H9 (cell line): ENCODE results near the gene SP4. TPM values are rescaled to one million over a fixed set of nuclear protein-coding genes. Genes with fewer than 3 reads are reported as not detected.

Experiments
- DNase-seq: peaks from one replicate; pipeline ENCODE4 v3.0.0-alpha.2; 2017
- H2AFZ ChIP-seq: one replicate; pipeline ENCODE4 v1.6.1; 2013; ENCODE audit warnings: mild to moderate bottlenecking, low read length, control low read depth, moderate library complexity
- H2AK5ac ChIP-seq: 2 replicates; pipeline ENCODE4 v1.6.1; 2013; ENCODE audit warnings: low read length, control low read depth, mixed read lengths; ENCODE audit not compliant: insufficient read length
- H2BK120ac ChIP-seq: one replicate; pipeline ENCODE4 v1.6.1; 2013; ENCODE audit warnings: low read depth, mild to moderate bottlenecking, low read length, control low read depth, inconsistent platforms; ENCODE audit not compliant: poor library complexity, severe bottlenecking
- H2BK12ac ChIP-seq: 2 replicates; pipeline ENCODE4 v1.6.1; 2013; ENCODE audit warnings: low read length, control low read depth, mixed read lengths, low read depth; ENCODE audit not compliant: insufficient read length
- H2BK15ac ChIP-seq: 2 replicates; pipeline ENCODE4 v1.6.1; 2013; ENCODE audit warnings: low read depth, low read length, control low read depth
- H2BK20ac ChIP-seq: one replicate; pipeline ENCODE4 v1.6.1; 2013; ENCODE audit warnings: low read depth, mild to moderate bottlenecking, low read length, control low read depth, inconsistent platforms; ENCODE audit not compliant: poor library complexity, severe bottlenecking
- H2BK5ac ChIP-seq: 2 replicates; pipeline ENCODE4 v1.6.1; 2013; ENCODE audit warnings: low read length, control low read depth, mixed read lengths; ENCODE audit not compliant: insufficient read length
- H3K14ac ChIP-seq: 2 replicates; pipeline ENCODE4 v1.6.1; 2013; ENCODE audit warnings: low read length, control low read depth; ENCODE audit not compliant: insufficient read depth
- H3K18ac ChIP-seq: 2 replicates; pipeline ENCODE4 v1.6.1; 2013; ENCODE audit warnings: low read depth, mild to moderate bottlenecking, mixed read lengths, low read length, control low read depth; ENCODE audit not compliant: insufficient read length
- H3K23ac ChIP-seq: 2 replicates; pipeline ENCODE4 v1.6.1; 2013; ENCODE audit warnings: low read length, control low read depth, mixed read lengths, low read depth; ENCODE audit not compliant: insufficient read length
- H3K23me2 ChIP-seq: 2 replicates; pipeline ENCODE4 v1.6.1; 2013; ENCODE audit warnings: low read depth, mild to moderate bottlenecking, mixed read lengths, low read length, control low read depth; ENCODE audit not compliant: insufficient read length, poor library complexity, severe bottlenecking
- H3K27ac ChIP-seq: 2 replicates; pipeline ENCODE4 v1.5.1; 2013; ENCODE audit warnings: low read length, control low read depth, mixed read lengths, low read depth; ENCODE audit not compliant: insufficient read length
- H3K27me3 ChIP-seq: 2 replicates; pipeline ENCODE4 v1.6.1; 2013; ENCODE audit warnings: low read length, control low read depth, inconsistent platforms; ENCODE audit not compliant: insufficient read depth
- H3K4ac ChIP-seq: 2 replicates; pipeline ENCODE4 v1.6.1; 2013; ENCODE audit warnings: low read depth, mild to moderate bottlenecking, control low read depth, inconsistent platforms, low read length, moderate library complexity
- H3K4me1 ChIP-seq: 2 replicates; pipeline ENCODE4 v1.6.1; 2013; ENCODE audit warnings: low read length, control low read depth, inconsistent platforms; ENCODE audit not compliant: insufficient read depth
- H3K4me2 ChIP-seq: 2 replicates; pipeline ENCODE4 v1.6.1; 2013; ENCODE audit warnings: low read length, control low read depth, mixed read lengths; ENCODE audit not compliant: insufficient read length, insufficient read depth
- H3K56ac ChIP-seq: 2 replicates; pipeline ENCODE4 v1.6.1; 2013; ENCODE audit warnings: low read depth, mild to moderate bottlenecking, mixed read lengths, low read length, control low read depth; ENCODE audit not compliant: insufficient read length
- H3K79me1 ChIP-seq: 2 replicates; pipeline ENCODE4 v1.6.1; 2013; ENCODE audit warnings: low read depth, mild to moderate bottlenecking, moderate library complexity, low read length, control low read depth, inconsistent platforms; ENCODE audit not compliant: insufficient read depth, poor library complexity, severe bottlenecking
- H3K79me2 ChIP-seq: 2 replicates; pipeline ENCODE4 v1.6.1; 2013; ENCODE audit warnings: low read length, control low read depth, inconsistent platforms; ENCODE audit not compliant: insufficient read depth
- H3K9ac ChIP-seq: 2 replicates; pipeline ENCODE4 v1.6.1; 2013; ENCODE audit warnings: low read length, control low read depth, mixed read lengths; ENCODE audit not compliant: insufficient read length; ENCODE audit errors: extremely low read depth
- H3K9me3 ChIP-seq: one replicate; pipeline ENCODE4 v1.6.1; 2013; ENCODE audit warnings: low read depth, low read length, inconsistent platforms; ENCODE audit not compliant: control insufficient read depth
- H3T11ph ChIP-seq: one replicate; pipeline ENCODE4 v1.6.1; 2013; ENCODE audit warnings: mild to moderate bottlenecking, low read length, control low read depth, inconsistent platforms
- H4K20me1 ChIP-seq: one replicate; pipeline ENCODE4 v1.6.1; 2013; ENCODE audit not compliant: control insufficient read depth, insufficient read length, insufficient read depth
- H4K5ac ChIP-seq: 2 replicates; pipeline ENCODE4 v1.6.1; 2013; ENCODE audit warnings: low read depth, mild to moderate bottlenecking, mixed read lengths, low read length, control low read depth; ENCODE audit not compliant: insufficient read length
- H4K8ac ChIP-seq: replicated peaks from 2 replicates; pipeline ENCODE4 v1.6.1; 2013; ENCODE audit warnings: low read length, control low read depth, mixed read lengths, low read depth; ENCODE audit not compliant: insufficient read length
- H4K91ac ChIP-seq: 2 replicates; pipeline ENCODE4 v1.6.1; 2013; ENCODE audit warnings: low read depth, mild to moderate bottlenecking, moderate library complexity, mixed read lengths, low read length, control low read depth; ENCODE audit not compliant: insufficient read length
- H3K27ac Mint-ChIP-seq, 3 experiments: 2 replicates in 2 of 3; 3 replicates in 1 of 3; pipeline ENCODE4 v1.8.0; 2020 to 2021; ENCODE audit warnings: mixed read lengths in 3 of 3, mild to moderate bottlenecking in 1 of 3, moderate library complexity in 1 of 3
- H3K27me3 Mint-ChIP-seq: 2 replicates; pipeline ENCODE4 v1.8.0; 2021; ENCODE audit warnings: low read depth, mild to moderate bottlenecking, moderate library complexity, mixed read lengths
- H3K36me3 Mint-ChIP-seq, 3 experiments: 2 replicates in 2 of 3; 3 replicates in 1 of 3; pipeline ENCODE4 v1.8.0; 2020 to 2021; ENCODE audit warnings: low read depth in 3 of 3, mixed read lengths in 3 of 3; ENCODE audit not compliant: insufficient read depth in 1 of 3
- H3K4me1 Mint-ChIP-seq, 2 experiments: 2 replicates each; pipeline ENCODE4 v1.8.0; 2020; ENCODE audit warnings: mixed read lengths in 2 of 2
- H3K4me3 Mint-ChIP-seq, 2 experiments: 2 replicates in 1 of 2; 3 replicates in 1 of 2; pipeline ENCODE4 v1.8.0; 2020 to 2021; ENCODE audit warnings: mild to moderate bottlenecking in 2 of 2, mixed read lengths in 2 of 2, moderate library complexity in 1 of 2
- H3K9me3 Mint-ChIP-seq, 2 experiments: 2 replicates in 1 of 2; 3 replicates in 1 of 2; pipeline ENCODE4 v1.8.0; 2020; ENCODE audit warnings: mild to moderate bottlenecking in 2 of 2, mixed read lengths in 2 of 2, moderate library complexity in 1 of 2
- CTCF ChIP-seq: fragments of 200-600 bp; sonication (generic); conservative IDR thresholded peaks from 3 replicates; pipeline ENCODE4 v1.8.0; 2021; ENCODE audit warnings: antibody characterized with exemption, mild to moderate bottlenecking
- WGBS: extraction: QIAGEN DNeasy Blood & Tissue Kit; methylation state at CpG from one replicate; pipeline ENCODE4 v1.1.7; 2013; ENCODE audit warnings: missing lambda C conversion rate, low lambda C conversion rate, mixed read lengths; ENCODE audit not compliant: insufficient read length; ENCODE audit errors: extremely low coverage; 5-methylcytosine and 5-hydroxymethylcytosine counted together
- total RNA-seq: library from RNA; stranded (reverse); gene quantifications from 2 replicates; pipeline ENCODE4 v1.2.1, GENCODE V29; 2021

SP4 gene
- total RNA-seq, 1 experiment from 2014 or later = 19.4 TPM

DNA sequence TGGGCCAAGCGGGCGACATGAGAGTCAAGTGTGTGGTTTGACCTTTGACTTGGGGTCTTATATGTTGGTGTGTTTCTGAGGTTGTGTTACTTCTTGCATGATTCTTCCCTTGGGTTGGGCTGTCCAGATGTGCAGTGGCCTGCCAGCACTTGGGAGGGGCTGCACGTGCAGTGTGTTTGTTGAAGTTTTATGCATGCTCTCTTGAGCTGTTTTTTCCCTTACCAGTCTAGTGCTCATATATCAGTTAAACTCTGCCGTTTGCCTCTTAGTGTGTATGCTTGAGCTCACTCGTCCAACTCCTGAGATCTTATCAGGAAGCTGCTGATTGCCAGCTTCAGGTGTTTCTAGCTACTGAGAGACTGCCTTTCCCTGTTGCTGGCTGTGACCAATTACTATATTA lies 23.1 kb downstream of the SP4 start:
- peaks cover 6 to 10% of the 10 kb centered on the region in 2 experiments; a peak in 3 of 4 replicates for H3K4me1 Mint-ChIP-seq
- H3K36me3 Mint-ChIP-seq = peaks cover 77 to 85% (median 78%) of the 10 kb centered on the region in 3 experiments
- H4K5ac ChIP-seq = no peak overlapping the region
- H3K79me2 ChIP-seq = no peaks in the 10 kb centered on the region; the same call in 1 of the 2 replicates
- TF ChIP-seq CTCF = no peak
- no peak overlapping the region for H3K14ac ChIP-seq
- H3K4me3 Mint-ChIP-seq = no peak overlapping the region
- H3K56ac ChIP-seq = no peak overlapping the region
- H3K27me3 ChIP-seq = no peaks in the 10 kb centered on the region
- H4K91ac ChIP-seq = no peak overlapping the region
- H3K9me3 ChIP-seq = peaks cover 41% of the 10 kb centered on the region
- H3K27me3 Mint-ChIP-seq = no peaks in the 10 kb centered on the region
- no peak overlapping the region for H2BK20ac ChIP-seq
- H2BK12ac ChIP-seq = no peak overlapping the region
- no peaks in the 10 kb centered on the region for H4K20me1 ChIP-seq
- no peak for DNase-seq
- H3K9me3 Mint-ChIP-seq = peaks cover 50 to 69% of the 10 kb centered on the region in 2 experiments
- H3K79me1 ChIP-seq = peaks cover 10% of the 10 kb centered on the region
- H2AK5ac ChIP-seq = no peak overlapping the region
- no peak overlapping the region for H3K18ac ChIP-seq
- H3K4ac ChIP-seq = no peak overlapping the region
- WGBS = no CpG with 5 or more reads among the region's 5 CpGs
- no peak overlapping the region for H3K23ac ChIP-seq
- H3K9ac ChIP-seq = no peak overlapping the region
- H3K4me2 ChIP-seq = no peak overlapping the region
- H3K23me2 ChIP-seq = no peaks in the 10 kb centered on the region
- H4K8ac ChIP-seq = no peak overlapping the region
- H2BK15ac ChIP-seq = no peak overlapping the region
- no peak overlapping the region for H2BK5ac ChIP-seq
- H3K4me1 ChIP-seq = no peaks in the 10 kb centered on the region
- no peak overlapping the region for H2AFZ ChIP-seq
- H3K27ac ChIP-seq = no peak overlapping the region
- no peak overlapping the region for H2BK120ac ChIP-seq
- no peak overlapping the region for H3K27ac Mint-ChIP-seq
- H3T11ph ChIP-seq = no peak overlapping the region
